ENCODE measurements around the gene RSPO3.
"Not testable (repeated sequence)": the region's sequence is repeated elsewhere in the genome, so short reads cannot be mapped to it uniquely, and the experiment has no call there.

RSPO3 gene

GRCh38 chr6:127118298-127119101 is at the start of gene RSPO3:
Gene RSPO3 (plus strand): TSS chr6:127118671. CDS start chr6:127119193, 522 bp downstream.
- no peak for DNase-seq

GRCh38 chr6:127069659-127070279 is 48.7 kb upstream of the RSPO3 start:
- no peak for DNase-seq

- DNase-seq = no peak
These were observed 45.2 kb upstream of the RSPO3 start for GRCh38 chr6:127073222-127073621.

- DNase-seq = no peak
These were observed 42.0 kb upstream of the RSPO3 start for GRCh38 chr6:127076466-127076865.

- DNase-seq = no peak
These were observed 40.6 kb upstream of the RSPO3 start for GRCh38 chr6:127077886-127078285.

- DNase-seq = no peak
These were observed 39.8 kb upstream of the RSPO3 start for GRCh38 chr6:127078669-127079068.

GRCh38 chr6:127079681-127080080 is 38.8 kb upstream of the RSPO3 start:
- no peak for DNase-seq

- DNase-seq = no peak
These were observed 38.4 kb upstream of the RSPO3 start for GRCh38 chr6:127080081-127080480.

- DNase-seq = no peak
These were observed 35.1 kb upstream of the RSPO3 start for GRCh38 chr6:127083231-127083962.

- DNase-seq = no peak
These were observed 34.5 kb upstream of the RSPO3 start for GRCh38 chr6:127083963-127084310.

GRCh38 chr6:127085181-127085580 is 33.3 kb upstream of the RSPO3 start:
- DNase-seq = no peak

- DNase-seq = no peak
These were observed 28.4 kb upstream of the RSPO3 start for GRCh38 chr6:127090051-127090450.

- no peak for DNase-seq
These were observed 26.0 kb upstream of the RSPO3 start for GRCh38 chr6:127092466-127092865.

GRCh38 chr6:127094791-127095190 is 23.7 kb upstream of the RSPO3 start:
- no peak for DNase-seq

- no peak for DNase-seq
These were observed 22.3 kb upstream of the RSPO3 start for GRCh38 chr6:127096167-127096566.

GRCh38 chr6:127097442-127097841 is 21.0 kb upstream of the RSPO3 start:
- DNase-seq = not testable (repeated sequence)

- DNase-seq = no peak
These were observed 17.8 kb upstream of the RSPO3 start for GRCh38 chr6:127100510-127101140.

- no peak for DNase-seq
These were observed 16.2 kb upstream of the RSPO3 start for GRCh38 chr6:127102299-127102698.

GRCh38 chr6:127102859-127103258 is 15.6 kb upstream of the RSPO3 start:
- DNase-seq = no peak

GRCh38 chr6:127103482-127103881 is 15.0 kb upstream of the RSPO3 start:
- no peak for DNase-seq

- DNase-seq = no peak
These were observed 10.6 kb upstream of the RSPO3 start for GRCh38 chr6:127107916-127108315.

- no peak for DNase-seq
These were observed 7.8 kb upstream of the RSPO3 start for GRCh38 chr6:127110712-127111111.

- no peak for DNase-seq
These were observed 6.9 kb upstream of the RSPO3 start for GRCh38 chr6:127111526-127111925.

Measured in activated gamma-delta T cell treated with Interleukin-2 at 50 U/mL for 16 hours (primary cell).